Mesodermal cell (in vitro differentiated cells): ENCODE results near the gene QRFP.

Experiments used
- H3K27ac ChIP-seq: 2 replicates; pipeline ENCODE4 v1.7.0; 2013; ENCODE audit warnings: mild to moderate bottlenecking, low read depth, low read length, moderate library complexity; ENCODE audit not compliant: severe bottlenecking
- H3K36me3 ChIP-seq: 2 replicates; pipeline ENCODE4 v1.7.1; 2013; ENCODE audit warnings: mild to moderate bottlenecking, low read length, moderate library complexity; ENCODE audit not compliant: control insufficient read depth, insufficient read depth
- H3K4me1 ChIP-seq: one replicate; pipeline ENCODE4 v1.7.1; 2013; ENCODE audit warnings: mild to moderate bottlenecking, low read length; ENCODE audit not compliant: insufficient read depth, control insufficient read depth, poor library complexity, severe bottlenecking
- H3K4me3 ChIP-seq: 2 replicates; pipeline ENCODE4 v1.7.0; 2013; ENCODE audit warnings: low read length, control low read depth, mild to moderate bottlenecking; ENCODE audit not compliant: insufficient read depth, poor library complexity, severe bottlenecking; ENCODE audit errors: extremely low read depth
- H3K9me3 ChIP-seq: 2 replicates; pipeline ENCODE4 v1.7.1; 2013; ENCODE audit warnings: mild to moderate bottlenecking, low read length, moderate library complexity; ENCODE audit not compliant: control insufficient read depth
- WGBS, 2 experiments: methylation state at CpG; one replicate each; pipeline ENCODE4 v1.1.5; 2013; ENCODE audit warnings: missing lambda C conversion rate in 2 of 2; ENCODE audit not compliant: insufficient coverage in 2 of 2; 5-methylcytosine and 5-hydroxymethylcytosine counted together

The QRFP gene

DNA sequence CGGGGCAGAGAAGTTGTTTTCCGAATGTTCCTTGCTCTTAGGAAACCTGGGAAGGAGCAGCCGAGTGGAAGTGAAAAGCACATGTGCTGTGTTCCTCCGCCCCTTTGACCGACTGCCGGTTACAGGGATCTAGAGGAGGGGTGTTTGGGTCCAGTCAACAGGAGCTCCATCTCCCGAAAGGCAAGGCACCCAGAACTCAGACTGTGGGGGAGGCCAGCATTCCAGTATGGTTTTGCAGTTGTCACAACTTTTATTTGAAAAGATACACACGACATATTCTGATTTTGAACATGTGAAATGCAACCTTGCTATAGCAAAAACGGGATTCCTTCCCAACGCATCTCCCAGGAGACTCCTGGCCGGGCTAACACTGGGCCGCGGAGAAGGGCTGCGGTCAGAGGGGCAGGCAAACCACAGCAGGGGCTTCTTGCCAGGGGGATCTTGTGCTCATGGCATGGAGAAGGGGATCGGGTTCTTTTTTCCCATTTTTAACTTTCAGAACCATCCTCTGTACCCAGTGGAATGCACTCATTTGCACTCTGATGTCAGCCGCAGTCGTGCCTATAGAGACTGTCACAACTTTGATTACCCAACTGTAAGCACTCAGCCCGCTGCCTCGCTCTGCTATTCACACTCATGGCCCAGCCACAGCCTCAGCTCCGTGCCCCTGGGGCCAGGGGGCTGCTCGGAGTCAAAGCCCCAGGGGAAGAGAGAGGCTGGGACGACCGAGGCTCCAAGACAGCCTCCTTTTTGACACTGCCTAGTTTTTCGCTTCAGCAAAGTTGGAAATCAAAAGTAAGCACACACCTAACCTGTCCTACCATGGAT lies 3.9 kb downstream of the QRFP start:
- Histone ChIP-seq H3K4me3 (no peak overlapping the region), H3K36me3 (peaks cover 50% of the 10 kb centered on the region), H3K27ac (no peak overlapping the region), H3K9me3 (no peaks in the 10 kb centered on the region), H3K4me1 (peaks cover 4% of the 10 kb centered on the region)
- 92 to 93% methylated on average over 20 to 21 of the region's 24 CpGs for WGBS, 2 experiments

DNA sequence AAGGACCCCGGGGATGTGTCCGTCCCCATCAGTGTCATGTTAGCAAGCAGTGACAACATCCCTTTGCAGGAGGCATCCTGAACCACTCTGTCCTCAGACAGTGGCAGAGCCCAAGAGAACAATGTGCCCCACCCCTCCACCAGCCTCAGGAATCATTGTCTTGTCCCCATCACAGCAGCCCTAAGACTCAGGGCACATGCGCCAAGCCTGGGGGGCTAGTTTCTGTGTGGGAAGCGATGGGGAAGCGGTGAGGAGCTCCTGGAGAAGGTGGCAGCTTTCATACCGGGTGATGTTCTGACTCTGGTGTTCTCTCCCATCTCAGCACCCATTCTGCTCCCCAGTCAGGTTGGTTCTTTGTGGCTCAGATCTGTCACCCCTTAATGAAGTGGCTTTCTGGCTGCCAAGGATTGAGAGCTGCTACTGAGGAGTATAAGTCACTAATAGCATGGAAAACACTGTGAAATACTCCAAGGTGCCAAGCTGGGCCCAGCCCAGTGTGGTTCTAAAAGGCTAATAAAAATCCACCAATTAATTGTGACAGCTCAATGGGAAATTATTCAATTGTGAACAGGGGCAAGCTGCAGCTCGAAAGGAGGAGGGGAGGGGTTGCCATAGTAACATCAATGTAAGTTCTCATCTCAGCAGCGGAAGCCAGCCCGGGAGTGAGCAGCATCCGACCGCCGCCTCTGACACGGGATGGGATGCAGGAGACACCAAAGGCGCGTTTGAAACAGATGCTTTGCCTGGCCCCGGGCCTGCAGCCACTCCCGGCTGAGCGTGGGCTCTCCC lies 4.7 kb downstream of the QRFP start:
- Histone ChIP-seq H3K4me1 (peaks cover 4% of the 10 kb centered on the region), H3K9me3 (no peaks in the 10 kb centered on the region), H3K4me3 (no peak overlapping the region), H3K36me3 (peaks cover 58% of the 10 kb centered on the region), H3K27ac (no peak overlapping the region)
- WGBS, 2 experiments, result 96 to 98% methylated on average over 14 to 16 of the region's 18 CpGs

DNA sequence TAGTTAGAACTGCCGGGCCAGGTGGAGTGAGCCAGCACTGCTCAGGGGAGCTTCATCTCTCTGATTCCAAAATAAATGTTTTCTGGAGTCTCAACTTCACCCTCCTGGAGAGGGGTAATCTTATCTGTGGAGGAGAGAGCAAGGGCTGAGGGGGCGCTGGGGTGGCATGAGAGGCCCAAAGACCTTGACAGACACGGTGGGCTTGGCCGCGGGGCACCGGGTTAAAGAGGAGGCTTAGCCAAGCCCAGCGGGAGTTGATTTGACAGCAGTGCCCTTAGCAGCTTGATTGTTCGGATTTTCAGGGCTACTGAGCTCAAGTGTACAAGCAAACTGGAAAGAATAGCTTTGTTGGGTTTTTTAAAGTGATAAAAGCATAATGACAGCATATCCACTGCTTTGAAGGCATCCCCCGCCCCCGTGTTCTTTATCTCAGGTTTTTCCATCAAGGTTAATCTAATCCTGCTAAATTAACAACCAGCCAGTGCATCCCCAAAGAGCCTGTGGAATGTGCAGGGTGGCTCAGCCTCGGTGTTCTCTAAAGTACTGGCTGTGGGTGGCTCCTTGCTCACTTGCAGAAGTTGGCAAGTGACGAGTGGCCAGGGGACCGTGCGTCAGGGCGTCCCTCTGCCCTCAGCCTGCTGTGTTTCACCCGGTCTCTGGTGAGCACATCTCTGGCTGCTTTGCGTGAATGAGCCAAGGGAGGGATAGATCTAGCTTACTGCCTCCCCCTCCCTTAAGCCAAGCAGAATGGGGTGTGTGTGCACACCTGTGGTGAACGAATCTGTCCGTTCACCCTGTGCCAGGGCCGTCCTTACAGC lies 5.5 kb downstream of the QRFP start:
- no peak overlapping the region for H3K4me3 ChIP-seq
- H3K27ac ChIP-seq, result no peak overlapping the region
- WGBS, 2 experiments, result 96 to 98% methylated on average over 17 to 18 of the region's 20 CpGs
- H3K36me3 ChIP-seq, result peaks cover 66% of the 10 kb centered on the region
- H3K4me1 ChIP-seq, result peaks cover 4% of the 10 kb centered on the region
- H3K9me3 ChIP-seq, result no peaks in the 10 kb centered on the region

DNA sequence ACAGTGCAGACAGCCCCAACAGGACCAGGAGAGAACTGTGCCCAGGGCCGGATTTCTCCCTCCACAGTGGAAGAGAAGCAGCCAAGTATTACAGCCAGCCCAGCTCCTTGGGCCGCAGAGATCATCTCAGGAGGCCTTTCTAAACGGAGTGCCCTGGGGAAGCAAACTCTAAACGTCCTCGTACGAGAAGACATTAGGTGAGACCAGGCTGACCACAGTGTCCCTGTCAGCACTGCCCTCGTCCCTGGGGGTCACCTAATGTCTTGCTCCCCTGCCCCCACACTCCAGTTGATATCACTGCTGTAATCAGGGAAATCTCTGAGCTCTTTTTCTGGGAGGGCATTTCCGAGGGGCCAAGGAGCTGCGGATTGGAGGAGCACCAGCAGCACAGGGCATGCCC lies 6.5 kb downstream of the QRFP start:
- no peak overlapping the region for H3K27ac ChIP-seq
- H3K36me3 ChIP-seq, result peaks cover 76% of the 10 kb centered on the region
- H3K4me3 ChIP-seq, result no peak overlapping the region
- 92 to 94% methylated on average over 8 to 9 of the region's 9 CpGs for WGBS, 2 experiments
- H3K4me1 ChIP-seq, result peaks cover 7% of the 10 kb centered on the region
- no peaks in the 10 kb centered on the region for H3K9me3 ChIP-seq

DNA sequence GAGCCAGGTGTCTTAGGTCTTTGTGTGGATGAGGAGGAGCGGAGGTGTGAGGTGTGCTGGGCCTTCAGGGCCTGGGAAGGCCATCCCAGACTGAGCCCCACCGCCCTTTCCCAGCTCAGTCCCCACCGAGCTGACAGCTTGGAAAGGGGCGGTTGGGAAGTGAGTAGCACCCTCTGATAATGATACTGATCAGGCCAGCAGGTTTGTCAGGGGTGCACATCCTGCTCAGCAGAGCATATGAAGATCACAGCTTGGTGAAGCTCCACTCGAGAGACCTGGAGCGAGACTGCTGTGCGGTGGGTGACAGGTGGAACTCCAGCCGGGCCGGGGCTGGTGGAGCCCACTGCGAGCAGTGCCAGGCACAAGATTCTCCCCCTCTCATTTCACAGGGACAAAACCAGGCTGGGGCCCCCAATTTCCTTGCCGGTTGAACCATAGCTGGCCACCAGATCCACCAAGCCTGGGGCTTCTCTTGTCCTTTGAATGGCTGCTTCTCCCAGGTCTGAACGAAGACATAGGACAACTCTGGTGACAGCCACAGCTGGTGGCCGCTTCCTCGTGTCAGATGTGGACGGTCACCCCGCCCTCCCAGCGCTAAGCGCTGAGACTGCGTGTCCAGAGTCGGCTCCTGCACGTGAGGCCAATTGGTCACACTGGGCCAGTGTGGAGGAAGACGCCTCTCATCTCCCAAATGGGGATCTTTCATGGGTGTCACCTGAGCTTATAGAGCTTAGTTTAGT lies 8.3 kb downstream of the QRFP start:
- Histone ChIP-seq H3K36me3 (peaks cover 88% of the 10 kb centered on the region), H3K27ac (no peak overlapping the region), H3K4me1 (peaks cover 3% of the 10 kb centered on the region), H3K4me3 (no peak overlapping the region), H3K9me3 (no peaks in the 10 kb centered on the region)
- WGBS, 2 experiments, result 91 to 95% methylated on average over 17 to 20 of the region's 22 CpGs

DNA sequence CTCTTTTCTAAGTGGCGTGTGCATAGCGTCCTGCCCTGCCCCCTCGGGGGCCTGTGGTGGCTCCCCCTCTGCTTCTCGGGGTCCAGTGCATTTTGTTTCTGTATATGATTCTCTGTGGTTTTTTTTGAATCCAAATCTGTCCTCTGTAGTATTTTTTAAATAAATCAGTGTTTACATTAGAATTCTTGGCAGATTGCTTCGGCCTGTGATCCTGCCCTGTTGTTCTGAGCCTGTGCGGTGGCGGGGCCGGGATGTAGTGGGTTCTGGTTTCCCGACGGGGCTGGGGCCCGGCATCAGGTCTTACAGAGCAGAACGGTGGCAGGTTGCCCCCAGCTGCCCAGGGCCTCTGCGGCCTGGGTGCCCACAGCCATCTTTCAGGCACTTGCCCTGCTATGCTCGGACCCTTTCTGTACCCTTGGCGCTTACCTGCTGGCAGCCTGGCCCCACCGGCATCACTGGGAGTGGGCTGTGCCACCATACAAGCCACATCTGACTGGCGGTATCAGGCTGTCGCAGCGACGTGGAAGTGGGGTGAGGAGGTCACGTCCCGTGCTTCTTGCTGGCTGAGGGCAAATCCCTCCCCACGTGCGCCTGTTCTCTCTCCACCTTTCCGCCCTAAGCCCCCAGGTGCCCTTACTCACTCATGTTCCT lies 9.0 kb downstream of the QRFP start:
- H3K4me1 ChIP-seq, result peaks cover 3% of the 10 kb centered on the region
- no peaks in the 10 kb centered on the region for H3K9me3 ChIP-seq
- WGBS, 2 experiments, result 95 to 97% methylated on average over 14 to 19 of the region's 25 CpGs
- peaks cover 93% of the 10 kb centered on the region for H3K36me3 ChIP-seq
- no peak overlapping the region for H3K27ac ChIP-seq
- no peak overlapping the region for H3K4me3 ChIP-seq

DNA sequence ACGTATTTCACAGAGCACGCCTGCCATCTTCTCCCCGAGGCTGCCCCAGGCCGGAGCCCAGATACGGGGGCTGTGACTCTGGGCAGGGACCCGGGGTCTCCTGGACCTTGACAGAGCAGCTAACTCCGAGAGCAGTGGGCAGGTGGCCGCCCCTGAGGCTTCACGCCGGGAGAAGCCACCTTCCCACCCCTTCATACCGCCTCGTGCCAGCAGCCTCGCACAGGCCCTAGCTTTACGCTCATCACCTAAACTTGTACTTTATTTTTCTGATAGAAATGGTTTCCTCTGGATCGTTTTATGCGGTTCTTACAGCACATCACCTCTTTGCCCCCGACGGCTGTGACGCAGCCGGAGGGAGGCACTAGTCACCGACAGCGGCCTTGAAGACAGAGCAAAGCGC lies 9.6 kb downstream of the QRFP start:
- Histone ChIP-seq H3K4me3 (no peak overlapping the region), H3K4me1 (peaks cover 3% of the 10 kb centered on the region), H3K9me3 (no peaks in the 10 kb centered on the region), H3K36me3 (peaks cover 93% of the 10 kb centered on the region), H3K27ac (no peak overlapping the region)
- WGBS, 2 experiments, result 91 to 97% methylated on average over 19 to 22 of the region's 23 CpGs

DNA sequence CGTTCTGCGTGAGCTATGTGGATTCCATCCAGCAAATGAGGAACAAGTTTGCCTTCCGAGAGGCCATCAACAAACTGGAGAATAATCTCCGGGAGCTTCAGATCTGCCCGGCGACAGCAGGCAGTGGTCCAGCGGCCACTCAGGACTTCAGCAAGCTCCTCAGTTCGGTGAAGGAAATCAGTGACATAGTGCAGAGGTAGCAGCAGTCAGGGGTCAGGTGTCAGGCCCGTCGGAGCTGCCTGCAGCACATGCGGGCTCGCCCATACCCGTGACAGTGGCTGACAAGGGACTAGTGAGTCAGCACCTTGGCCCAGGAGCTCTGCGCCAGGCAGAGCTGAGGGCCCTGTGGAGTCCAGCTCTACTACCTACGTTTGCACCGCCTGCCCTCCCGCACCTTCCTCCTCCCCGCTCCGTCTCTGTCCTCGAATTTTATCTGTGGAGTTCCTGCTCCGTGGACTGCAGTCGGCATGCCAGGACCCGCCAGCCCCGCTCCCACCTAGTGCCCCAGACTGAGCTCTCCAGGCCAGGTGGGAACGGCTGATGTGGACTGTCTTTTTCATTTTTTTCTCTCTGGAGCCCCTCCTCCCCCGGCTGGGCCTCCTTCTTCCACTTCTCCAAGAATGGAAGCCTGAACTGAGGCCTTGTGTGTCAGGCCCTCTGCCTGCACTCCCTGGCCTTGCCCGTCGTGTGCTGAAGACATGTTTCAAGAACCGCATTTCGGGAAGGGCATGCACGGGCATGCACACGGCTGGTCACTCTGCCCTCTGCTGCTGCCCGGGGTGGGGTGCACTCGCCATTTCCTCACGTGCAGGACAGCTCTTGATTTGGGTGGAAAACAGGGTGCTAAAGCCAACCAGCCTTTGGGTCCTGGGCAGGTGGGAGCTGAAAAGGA lies 10.9 kb downstream of the QRFP start:
- WGBS, 2 experiments, result 95% methylated on average over 35 of the region's 35 CpGs
- Histone ChIP-seq H3K9me3 (no peaks in the 10 kb centered on the region), H3K36me3 (peaks cover 92% of the 10 kb centered on the region), H3K4me3 (no peak overlapping the region), H3K27ac (no peak overlapping the region), H3K4me1 (peaks cover 3% of the 10 kb centered on the region)
